SIG-M5 treated with dmso at 0.1 percent for 504 hours (cell line): ENCODE results near the gene NXPH2.

Source experiments
- DNase-seq: peaks from one replicate; lab custom pipeline; 2025; ENCODE audit not compliant: unreplicated experiment; lab: John Stamatoyannopoulos, UW

Gene NXPH2

GRCh38 chr2:138779781-138780445, at the start of gene NXPH2:
Gene NXPH2 (minus strand): TSS chr2:138780390. CDS start chr2:138780241, 149 bp downstream.
- DNase-seq = no peak

GRCh38 chr2:138829326-138829919, 49.2 kb upstream of the NXPH2 start:
- peak; percentile 46 for DNase-seq

GRCh38 chr2:138827426-138828054, 47.4 kb upstream of the NXPH2 start:
- DNase-seq = peak; percentile 79

- DNase-seq = no peak
These were observed 43.5 kb upstream of the NXPH2 start for GRCh38 chr2:138823666-138824065.

GRCh38 chr2:138819964-138820363, 39.8 kb upstream of the NXPH2 start:
- DNase-seq = no peak

GRCh38 chr2:138818556-138818955, 38.4 kb upstream of the NXPH2 start:
- no peak for DNase-seq

GRCh38 chr2:138814123-138814898, 34.1 kb upstream of the NXPH2 start:
- DNase-seq = peak; percentile 76

GRCh38 chr2:138811431-138811830, 31.2 kb upstream of the NXPH2 start:
- no peak for DNase-seq

GRCh38 chr2:138794724-138795123, 14.5 kb upstream of the NXPH2 start:
- no peak for DNase-seq

- peak; percentile 10 for DNase-seq
These were observed 7.0 kb upstream of the NXPH2 start for GRCh38 chr2:138787053-138787666.

GRCh38 chr2:138782383-138782782, 2.2 kb upstream of the NXPH2 start:
- no peak for DNase-seq

GRCh38 chr2:138780908-138781307, 718 bp upstream of the NXPH2 start:
- DNase-seq = no peak

GRCh38 chr2:138780446-138780880, 273 bp upstream of the NXPH2 start:
- no peak for DNase-seq

GRCh38 chr2:138779406-138779780, 797 bp downstream of the NXPH2 start:
- no peak for DNase-seq

GRCh38 chr2:138777996-138778395, 2.2 kb downstream of the NXPH2 start:
- no peak for DNase-seq

- DNase-seq = no peak
These were observed 4.5 kb downstream of the NXPH2 start for GRCh38 chr2:138775736-138776135.

- DNase-seq = no peak
These were observed 8.7 kb downstream of the NXPH2 start for GRCh38 chr2:138771534-138771933.

- no peak for DNase-seq
These were observed 13.1 kb downstream of the NXPH2 start for GRCh38 chr2:138767101-138767500.

- no peak for DNase-seq
These were observed 13.7 kb downstream of the NXPH2 start for GRCh38 chr2:138766464-138766863.

- DNase-seq = no peak
These were observed 16.2 kb downstream of the NXPH2 start for GRCh38 chr2:138763971-138764370.

- DNase-seq = no peak
These were observed 17.7 kb downstream of the NXPH2 start for GRCh38 chr2:138762533-138762932.
